NK-92 (cell line): Measurements from ENCODE around the gene HDAC5.
"Not testable (repeated sequence)": the region's sequence is repeated elsewhere in the genome, so short reads cannot be mapped to it uniquely, and the experiment has no call there.

Experiments
- DNase-seq: peaks from one replicate; lab custom pipeline; 2025; ENCODE audit not compliant: unreplicated experiment; lab: John Stamatoyannopoulos, UW

HDAC5 gene

DNA sequence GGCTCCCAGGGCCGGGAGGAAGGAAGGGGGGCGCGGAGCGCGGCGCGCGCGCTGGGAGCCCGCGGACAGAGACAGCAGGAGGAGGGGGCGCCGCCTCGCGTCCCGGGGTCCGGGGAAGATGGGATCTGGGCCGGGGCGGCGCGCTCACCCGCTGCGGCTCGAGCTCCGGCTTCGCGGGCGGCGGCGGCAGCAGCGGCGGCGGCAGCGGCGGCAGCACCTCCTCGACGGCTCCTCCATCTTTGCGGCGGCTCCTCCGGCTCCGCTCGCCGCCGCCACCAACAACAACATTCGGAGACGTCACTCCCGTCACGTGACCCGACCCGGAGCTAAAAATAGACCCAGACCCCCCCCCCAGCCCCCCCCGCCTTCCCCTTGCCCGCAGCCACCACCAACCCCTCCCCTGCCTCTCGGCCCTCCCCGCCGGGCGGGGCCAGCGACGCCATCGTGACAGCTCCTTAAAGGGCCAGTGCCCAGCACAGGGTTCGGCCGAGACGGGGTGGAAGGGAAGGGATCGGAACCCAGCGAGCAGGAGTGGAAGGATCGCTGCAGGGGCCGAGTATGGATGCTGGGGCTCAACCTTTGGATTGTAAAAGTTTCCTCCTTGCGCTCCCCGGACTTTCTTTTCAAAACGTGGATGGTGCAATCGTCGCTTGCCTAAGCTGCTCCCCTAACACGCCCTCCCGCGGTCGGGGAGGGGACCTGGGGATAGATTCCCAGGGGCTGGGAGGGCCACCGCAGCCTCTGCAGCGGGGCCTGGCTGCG, at the start of gene HDAC5:
HDAC5 (minus strand) TSS at position 286 of the 762 bp plus-strand sequence. CDS start 6,126 bp downstream, outside the sequence.
- DNase-seq, result peak; percentile 73

DNA sequence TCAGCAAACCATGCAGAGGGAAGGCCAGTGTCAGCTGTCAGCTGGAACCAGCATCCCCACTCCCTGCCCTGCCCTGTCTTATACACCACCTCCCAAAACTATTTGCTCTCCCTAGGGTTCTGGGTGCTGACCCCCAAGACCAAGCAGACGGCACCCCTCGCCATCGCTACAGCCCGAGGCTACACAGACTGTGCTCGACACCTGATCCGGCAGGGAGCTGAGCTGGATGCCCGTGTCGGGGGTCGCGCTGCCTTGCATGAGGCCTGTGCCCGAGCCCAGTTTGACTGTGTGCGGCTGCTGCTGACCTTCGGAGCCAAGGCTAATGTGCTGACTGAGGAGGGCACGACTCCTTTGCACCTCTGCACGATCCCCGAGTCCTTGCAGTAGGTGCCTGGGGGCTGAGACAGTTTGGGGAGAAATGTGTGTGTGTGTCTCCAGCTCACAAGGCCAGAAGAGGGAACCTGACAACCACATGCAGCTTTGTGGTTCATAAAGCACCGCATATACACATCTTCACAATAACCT, 48.6 kb upstream of the HDAC5 start:
- DNase-seq, result no peak

DNA sequence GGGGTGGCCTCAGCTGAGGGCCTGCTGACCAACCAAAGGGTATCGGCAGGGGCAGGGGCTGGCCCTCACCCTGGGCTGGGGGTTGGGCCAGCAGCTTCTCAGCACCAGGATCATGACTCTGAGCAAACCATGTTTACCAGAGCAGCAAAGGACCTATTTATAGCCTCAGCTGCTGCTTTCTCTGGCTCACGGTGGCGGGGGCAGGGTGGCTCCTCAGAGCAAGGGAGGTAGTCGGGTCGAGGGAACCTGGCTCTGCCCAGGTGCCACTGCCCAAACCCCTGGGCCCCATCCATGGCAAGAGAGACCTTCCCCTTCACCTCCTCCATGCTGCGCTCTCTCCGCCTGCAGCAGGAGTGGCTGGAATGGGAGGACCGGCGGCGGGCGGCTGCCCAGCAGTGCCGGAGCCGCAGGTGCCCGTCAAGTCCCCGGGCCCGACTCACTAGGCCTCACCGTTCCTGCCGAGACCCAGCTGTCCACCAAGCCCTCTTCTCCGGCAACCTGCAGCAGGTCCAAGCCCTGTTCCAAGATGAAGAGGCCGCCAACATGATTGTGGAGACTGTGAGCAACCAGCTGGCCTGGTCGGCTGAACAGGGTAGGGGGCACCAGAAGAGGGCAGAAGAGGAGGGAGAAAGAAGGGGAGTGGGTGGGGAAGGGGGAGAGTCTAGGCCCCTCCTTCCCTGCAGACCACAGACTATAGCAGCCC, 47.2 kb upstream of the HDAC5 start, which contains the start of gene ASB16:
ASB16 (plus strand) TSS at position 206 of the 703 bp plus-strand sequence; CDS start at position 292, 86 bp downstream.
- no peak for DNase-seq

DNA sequence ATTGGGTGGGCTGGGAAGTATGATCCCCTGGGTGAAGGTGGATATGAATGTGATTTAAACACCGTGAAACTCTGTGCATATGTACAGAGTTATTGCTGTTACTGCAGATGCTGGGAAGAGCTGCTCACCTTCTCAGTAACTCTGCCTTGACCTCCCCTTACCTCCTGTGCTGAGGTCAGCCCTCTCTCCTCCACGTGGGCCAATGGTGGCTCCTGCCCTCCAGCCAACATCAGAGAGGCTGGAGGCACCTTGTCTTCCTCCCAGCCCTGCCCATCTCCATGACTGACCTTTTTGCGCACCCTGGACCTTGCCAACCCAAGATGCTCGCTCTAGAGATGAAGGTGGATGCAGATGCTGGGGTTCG, 46.7 kb upstream of the HDAC5 start:
- no peak for DNase-seq

DNA sequence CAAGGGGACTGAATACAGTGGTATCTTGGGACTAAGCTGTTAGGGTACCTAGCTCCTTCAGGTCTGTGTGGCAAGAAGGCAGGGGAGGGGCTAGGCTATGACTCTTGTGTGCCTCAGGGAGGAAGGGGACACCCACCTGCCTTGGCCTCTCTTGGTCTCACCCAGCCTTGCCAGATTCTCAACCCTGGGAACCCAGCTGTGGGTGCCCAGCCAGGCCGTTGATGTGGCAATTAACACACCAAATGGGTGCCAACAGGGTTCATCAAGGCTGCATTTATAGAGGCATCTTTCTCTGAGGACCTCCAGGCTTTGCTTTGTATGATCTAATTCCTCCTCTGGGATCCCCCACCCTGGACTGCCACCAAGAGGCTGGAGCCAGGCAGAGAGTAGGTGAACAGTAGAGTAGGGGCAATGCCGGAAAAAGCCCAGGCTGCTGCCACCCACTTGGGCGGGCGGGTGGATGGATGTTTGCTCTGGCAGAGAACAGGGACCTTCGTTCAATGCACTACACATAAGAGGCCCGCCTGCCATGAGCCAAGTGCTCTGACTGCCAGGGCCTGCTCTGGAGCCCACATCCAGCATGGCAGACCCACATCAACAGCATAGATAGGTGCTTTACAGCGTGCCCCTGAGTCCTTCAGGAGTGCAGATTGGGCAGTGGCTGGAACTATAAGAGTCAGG, 43.9 kb upstream of the HDAC5 start:
- DNase-seq, result no peak

DNA sequence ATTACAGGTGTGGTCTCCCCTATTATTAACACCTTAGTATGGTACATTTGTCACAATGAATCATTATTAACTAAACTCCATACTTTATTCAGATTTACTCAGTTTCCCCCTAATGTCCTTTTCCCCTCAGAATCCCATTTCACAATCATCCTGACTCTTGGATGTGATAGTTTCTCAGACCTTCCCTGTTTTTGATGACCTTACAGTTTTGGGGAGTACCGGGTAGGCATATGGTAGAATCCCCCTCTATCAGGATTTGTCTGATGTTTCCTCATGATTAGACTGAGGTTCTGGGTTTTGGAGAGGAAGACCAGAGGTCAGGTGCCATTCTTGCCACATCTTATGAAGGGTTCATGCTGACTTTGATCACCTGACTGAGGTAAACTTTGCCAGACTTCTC, 41.0 kb upstream of the HDAC5 start:
- DNase-seq, result no peak

DNA sequence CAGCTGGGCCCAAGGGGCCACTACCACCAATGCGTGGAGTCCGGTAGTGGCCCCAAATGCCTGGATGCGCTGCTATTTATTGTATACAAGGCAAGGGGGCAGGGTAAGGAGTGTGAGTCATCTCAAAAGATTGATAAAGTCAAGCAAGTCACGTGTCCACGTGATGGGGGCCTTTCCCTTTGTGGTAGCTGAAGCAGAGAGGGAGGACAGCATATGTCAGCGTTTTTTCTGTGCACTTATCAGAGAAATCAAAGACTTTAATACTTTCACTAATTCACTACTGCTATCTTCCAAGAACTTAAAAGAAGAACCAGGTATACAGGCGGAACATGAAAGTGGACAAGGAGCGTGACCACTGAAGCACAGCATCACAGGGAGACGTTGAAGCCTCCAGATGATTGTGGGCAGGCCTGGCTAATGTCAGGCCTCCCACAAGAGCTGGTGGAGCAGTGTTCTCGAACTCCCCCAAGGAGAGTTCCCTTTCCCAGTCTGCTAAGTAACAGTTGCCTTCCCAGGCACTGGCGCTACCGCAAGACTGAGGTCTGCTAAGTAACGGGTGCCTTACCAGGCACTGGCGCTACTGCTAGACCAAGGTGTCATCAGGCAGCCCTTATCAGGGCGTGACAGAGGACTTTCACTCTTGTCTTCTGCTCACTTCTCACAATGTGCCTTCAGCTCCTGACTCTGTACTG, 36.2 kb upstream of the HDAC5 start:
- DNase-seq, result no peak

DNA sequence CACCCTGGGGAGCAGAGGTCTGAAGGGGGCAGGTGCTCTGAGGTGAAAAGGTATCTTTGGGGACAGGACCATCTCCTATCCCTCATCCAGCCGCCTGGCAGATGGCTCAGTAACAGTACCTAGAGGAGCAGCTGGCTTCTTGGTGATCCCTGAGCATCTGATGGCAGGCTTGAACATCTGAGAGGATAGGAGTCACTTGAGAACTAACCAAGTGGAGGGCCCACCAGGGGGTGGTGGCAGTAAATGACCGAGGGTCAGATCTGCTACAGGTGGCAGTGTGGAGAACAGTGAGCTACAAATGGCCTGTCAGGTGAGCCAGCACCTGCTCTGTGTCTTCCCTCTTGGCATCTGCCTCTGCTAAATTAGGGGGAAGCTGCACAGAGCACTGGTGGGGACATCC, 32.0 kb upstream of the HDAC5 start:
- DNase-seq, result no peak

DNA sequence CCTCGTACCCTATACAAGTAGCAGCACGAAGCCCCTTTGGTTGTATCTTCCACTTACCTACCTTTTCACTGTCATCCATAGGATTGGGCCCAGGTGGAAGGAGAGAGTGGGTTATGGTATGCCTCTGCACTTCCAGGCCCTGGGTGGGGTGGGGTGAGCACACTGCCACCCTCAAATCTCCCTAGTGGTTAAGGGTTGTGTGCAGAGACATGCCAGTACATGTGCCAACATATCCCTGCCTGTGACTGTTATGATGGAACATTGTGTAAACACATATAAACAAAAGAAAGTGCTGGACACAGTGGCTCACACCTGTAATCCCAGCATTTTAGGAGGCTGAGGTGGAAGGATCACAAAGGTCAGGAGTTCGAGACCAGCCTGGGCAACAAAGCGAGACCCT, 29.4 kb upstream of the HDAC5 start:
- DNase-seq, result no peak

DNA sequence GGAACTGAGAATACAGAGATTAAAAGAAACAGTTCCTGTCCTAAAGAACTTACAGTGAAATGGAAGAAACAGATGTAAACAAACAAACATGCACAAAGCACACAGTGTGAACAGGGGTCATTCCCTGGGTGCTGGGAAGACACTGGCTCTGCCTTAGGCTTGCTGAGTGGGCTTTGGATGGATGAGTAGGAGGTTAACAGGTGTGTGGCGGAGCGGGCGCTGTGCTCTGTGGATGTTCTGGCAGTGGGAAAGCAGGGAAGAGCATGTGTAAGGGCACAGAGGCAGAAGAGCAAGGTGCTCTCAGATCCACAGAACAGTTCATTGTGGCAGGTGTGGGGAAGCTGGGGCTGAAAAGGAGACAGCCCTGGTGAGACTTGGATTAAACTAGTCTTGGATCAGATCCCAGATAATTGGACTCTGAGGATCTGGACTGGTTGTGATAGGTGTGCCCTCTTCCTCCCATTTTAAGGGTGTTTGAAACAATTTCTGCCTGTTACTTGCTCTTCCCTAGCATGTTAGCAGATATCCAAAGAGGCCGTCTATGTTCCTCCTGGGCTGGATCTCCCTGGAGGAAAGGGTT, 26.4 kb upstream of the HDAC5 start:
- no peak for DNase-seq

DNA sequence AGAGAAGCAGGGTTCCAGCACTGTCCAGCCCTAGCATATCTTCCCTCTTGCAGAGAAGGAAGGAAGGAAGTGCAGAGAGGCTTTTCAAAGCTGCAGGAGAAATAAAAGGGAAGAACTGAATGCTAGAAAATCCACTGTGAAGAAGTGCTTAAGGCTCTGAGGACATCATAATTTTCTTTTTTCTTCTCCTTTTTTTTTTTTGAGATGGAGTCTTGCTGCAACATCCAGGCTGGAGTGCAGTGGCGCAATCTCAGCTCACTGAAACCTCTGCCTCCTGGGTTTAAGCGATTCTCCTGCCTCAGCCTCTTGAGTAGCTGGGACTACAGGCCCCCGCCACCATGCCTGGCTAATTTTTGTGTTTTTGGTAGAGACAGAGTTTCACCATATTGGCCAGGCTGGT, 25.6 kb upstream of the HDAC5 start:
- not testable (repeated sequence) for DNase-seq

DNA sequence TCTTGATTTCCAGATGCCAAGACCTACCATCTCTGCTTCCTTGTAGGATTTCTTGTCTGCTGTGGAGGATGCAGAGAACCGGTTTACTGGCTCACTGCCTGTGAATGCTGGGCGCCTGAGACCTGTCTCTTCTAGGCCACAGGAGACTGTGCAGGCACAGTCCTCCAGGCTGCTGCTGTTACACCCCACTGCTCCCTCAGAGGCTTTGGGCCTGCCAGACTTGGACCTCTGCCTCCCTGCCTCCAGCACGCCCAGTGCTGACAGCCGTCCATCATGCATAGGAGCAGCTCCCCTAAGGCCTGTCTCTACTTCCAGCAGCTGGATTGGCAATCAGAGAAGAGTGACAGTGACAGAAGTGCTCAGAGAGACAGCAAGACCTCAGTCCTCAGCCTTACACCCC, 24.4 kb upstream of the HDAC5 start:
- no peak for DNase-seq

DNA sequence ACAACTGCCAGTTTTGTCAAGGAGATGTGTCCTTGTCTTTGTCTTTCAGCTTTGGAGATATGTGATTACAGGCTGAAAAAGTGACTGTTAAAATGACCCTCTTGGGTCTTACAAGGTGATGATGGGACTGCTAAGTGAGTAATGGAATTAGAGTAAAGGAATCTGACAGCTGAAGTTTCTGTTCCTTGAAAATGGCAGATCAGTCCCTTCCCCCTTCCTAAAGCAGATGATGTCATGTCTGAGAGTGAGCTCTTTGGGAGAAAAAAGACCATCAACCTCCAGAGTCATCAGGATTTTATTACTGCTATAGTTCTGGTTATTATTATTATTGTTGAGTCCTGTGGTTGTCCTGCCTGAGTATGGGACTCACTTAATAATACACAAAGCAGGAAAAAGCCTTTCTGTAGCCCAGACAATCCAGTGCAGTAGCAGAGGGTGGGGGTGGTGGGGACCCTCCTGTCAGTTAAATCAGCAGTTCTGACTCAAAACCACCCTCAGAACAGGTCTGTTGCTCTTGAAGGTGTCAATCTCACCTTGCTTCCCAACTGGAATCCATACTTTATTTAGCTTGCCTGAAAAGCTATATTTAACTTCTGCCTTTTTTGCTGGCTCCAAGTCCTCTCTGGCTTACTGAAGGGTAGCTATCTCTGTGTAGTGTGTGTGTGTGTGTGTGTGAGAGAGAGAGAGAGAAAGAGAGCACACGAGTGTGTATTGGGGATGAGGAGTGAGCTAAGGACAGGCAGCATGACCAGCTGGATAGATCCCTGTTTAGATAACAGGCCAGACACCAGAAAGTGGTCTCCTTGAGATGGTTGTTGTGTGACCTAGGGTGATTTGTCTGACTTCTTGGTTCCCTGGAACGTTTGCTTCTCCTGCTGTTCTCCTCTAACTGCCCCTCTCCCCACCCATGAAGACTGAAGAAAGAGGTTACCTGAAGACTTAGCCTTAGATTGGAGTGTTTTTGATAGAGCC, 23.2 kb upstream of the HDAC5 start:
- DNase-seq, result no peak

DNA sequence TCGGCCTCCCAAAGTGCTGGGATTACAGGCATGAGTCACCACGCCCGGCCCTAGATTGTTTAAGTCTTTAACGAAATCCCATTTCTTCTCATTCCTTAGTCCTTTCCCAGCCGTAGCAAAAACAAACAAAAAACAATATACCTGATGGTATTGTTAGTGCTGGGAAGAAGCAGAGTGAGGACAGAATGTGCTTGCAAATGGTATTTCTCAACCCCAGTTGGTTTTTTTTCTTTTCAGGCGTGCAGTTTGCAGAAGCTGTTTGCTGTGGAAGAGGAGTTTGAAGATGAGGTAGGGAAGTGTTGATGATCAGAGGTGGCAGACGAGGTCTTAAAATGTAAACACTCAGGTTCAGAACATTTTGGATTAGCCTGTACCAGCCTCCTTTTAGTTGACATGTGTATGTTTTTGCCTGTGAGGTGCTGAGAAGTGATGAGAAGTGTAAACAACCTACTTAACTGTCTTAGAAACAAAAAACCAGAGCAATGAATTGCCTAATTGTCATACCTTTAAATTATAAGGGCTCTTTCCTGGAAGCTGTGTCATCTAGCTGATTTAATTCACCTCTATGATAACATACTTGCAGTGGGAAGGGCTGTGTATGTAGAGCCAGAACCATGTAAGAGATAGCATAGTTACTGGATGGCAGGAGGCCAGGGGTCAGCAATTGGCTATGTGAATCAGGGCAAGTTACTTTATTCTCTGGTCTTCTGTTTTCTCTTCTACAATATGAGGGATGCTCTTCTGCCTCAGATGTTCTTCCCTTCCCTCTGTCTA, 21.7 kb upstream of the HDAC5 start:
- DNase-seq, result no peak

DNA sequence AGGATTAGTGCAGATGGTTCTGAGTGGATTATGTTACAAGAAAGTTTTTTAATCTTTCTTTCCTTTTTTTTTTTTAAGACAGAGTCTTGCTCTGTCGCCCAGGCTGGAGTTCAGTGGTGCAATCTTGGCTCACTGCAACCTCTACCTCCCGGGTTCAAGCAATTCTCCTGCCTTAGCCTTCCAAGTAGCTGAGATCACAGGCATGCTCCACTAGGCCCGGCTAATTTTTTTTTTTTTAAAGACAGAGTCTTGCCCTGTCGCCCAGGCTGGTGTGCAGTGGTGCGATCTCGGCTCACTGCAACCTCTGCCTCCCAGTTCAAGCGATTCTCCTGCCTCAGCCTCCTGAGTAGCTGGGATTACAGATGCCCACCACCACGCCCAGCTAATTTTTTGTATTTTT, 20.5 kb upstream of the HDAC5 start:
- DNase-seq, result not testable (repeated sequence)

DNA sequence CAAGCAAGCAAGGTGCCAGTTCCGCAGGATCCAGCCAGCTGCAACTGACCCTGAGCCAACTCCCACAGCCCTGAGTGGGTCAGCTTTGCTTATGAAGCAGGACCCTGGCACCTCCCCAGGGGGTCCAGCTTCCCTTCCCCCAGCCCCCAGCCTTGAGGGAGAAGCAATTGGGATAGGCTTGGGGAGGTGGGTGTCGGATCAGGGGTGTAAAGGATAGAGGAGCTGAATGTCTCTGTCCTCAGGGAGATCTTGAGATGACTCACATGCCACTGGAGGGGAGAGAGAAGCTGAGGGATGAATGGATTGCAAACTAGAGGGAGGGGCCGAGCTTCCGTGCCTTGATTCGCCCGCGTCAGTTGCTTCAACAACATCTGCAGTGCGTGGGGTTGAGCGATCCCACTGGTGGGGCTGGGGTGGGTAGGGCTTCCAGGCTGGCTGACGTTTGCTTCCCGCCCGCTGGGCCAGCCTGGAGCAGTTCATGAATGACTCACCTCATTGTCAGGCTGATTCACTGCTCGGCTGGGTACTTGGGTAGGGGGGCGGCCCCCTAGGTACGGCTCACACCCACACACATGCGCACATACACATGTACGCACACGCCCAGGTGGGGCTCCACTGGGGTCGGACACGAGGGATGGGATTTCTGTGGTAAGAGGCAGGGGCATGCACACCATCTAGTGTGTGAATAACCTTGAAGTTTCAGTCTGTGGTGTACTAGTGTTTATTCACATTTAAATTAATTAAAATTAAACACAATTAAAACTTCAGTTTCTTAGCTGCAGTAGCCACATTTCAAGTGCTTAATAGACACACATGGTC, 14.7 kb upstream of the HDAC5 start:
- DNase-seq, result no peak

DNA sequence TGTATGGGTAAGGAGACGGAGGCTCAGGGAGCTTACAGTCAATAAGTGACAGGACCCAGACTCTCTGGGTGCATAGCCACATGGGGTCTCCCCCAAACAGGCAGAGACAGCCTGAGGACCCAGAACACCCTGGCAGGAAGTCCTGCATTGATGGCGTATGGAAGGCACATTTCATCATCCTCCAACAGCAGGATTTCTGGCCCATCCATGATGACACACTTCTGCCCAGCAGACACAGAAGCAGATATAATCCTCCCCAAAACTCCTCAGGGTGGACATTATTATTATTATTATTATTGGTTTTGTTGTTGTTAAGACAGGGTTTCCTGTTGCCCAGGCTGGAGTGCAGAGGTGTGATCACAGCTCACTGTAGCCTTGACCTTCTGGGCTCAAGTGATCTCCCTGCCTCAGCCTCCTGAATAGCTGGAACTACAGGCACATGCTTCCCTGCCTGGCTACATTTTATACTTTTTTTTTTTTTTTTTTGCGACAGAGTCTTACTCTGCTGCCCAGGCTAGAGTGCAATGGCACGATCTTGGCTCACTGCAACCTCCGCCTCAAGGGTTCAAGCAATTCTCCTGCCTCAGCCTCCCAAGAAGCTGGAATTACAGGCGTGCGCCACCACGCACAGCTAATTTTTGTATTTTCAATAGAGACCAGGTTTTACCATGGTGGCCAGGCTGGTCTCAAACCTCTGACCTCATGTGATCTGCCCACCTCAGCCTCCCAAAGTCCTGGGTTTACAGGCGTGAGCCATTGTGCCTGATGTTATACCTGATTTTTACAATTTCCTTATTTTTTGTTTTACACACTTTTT, 11.5 kb upstream of the HDAC5 start:
- DNase-seq, result no peak
